HCT116 (cell line): ENCODE data around the gene PNPO. TPM values are rescaled to one million over a fixed set of nuclear protein-coding genes. Genes with fewer than 3 reads are reported as not detected.
"Not testable (repeated sequence)": the region's sequence is repeated elsewhere in the genome, so short reads cannot be mapped to it uniquely, and the experiment has no call there.

ENCODE experiments used
- ATAC-seq: fragments of 200-7000 bp; cut with Tn5 transposase; 2 replicates; pipeline ENCODE4 v1.9.1; 2020; ENCODE audit warnings: mild to moderate bottlenecking, moderate library complexity
- BruUV-seq: library from RNA; stranded (reverse); fragments of 400-500 nt; replicated peaks from 2 replicates; lab custom pipeline; 2021; lab: Mats Ljungman, UMichigan
- CTCF ChIA-PET: fragments of 300-600 bp; sonication (Branson Sonifier 250); formaldehyde crosslinking; loops from one replicate; lab custom pipeline; 2021; ENCODE audit warnings: antibody characterized with exemption; lab: Charles Lee
- POLR2A ChIA-PET: fragments of 300-600, 350-600 bp; sonication (Branson Sonifier 250); formaldehyde crosslinking; loops from one replicate; lab custom pipeline; 2021; ENCODE audit warnings: antibody characterized with exemption; lab: Charles Lee
- RAD21 ChIA-PET, 2 experiments: fragments of 300-600 bp; sonication (Branson Sonifier 250); formaldehyde crosslinking; loops; one replicate each; lab custom pipeline; 2023; ENCODE audit warnings: low total read pairs in 2 of 2; ENCODE audit not compliant: uncharacterized antibody in 2 of 2, unreplicated experiment in 2 of 2, low non-redundant PET in 1 of 2; lab: Charles Lee
- DNase-seq: peaks from one replicate; pipeline ENCODE4 v3.0.0-alpha.2; 2010; ENCODE audit warnings: low read depth, low spot score
- H2AFZ ChIP-seq: fragments of 200-600 bp; shearing (Covaris generic), sonication (generic); 2 replicates; pipeline ENCODE4 v1.6.1; 2017; ENCODE audit warnings: low read depth, mixed run types, mixed read lengths, antibody characterized with exemption, low read length; ENCODE audit not compliant: poor library complexity, severe bottlenecking
- H3K27ac ChIP-seq: 2 replicates; pipeline ENCODE4 v1.5.1; 2012; ENCODE audit warnings: low read depth, low read length
- H3K27me3 ChIP-seq: fragments of 200-600 bp; sonication (generic); 2 replicates; pipeline ENCODE4 v1.6.1; 2016; ENCODE audit warnings: mixed run types, low read length, mixed read lengths; ENCODE audit not compliant: insufficient read depth
- H3K36me3 ChIP-seq, 2 experiments: fragments of 200-500 bp in 1 of 2; fragments of 200-600 bp in 1 of 2; sonication (Bioruptor generic) in 1 of 2; sonication (generic) in 1 of 2; 2 replicates each; pipeline versions ENCODE4 v1.5.1 to v1.6.1; 2014 to 2016; ENCODE audit warnings: low read length in 2 of 2, inconsistent platforms in 1 of 2, mixed read lengths in 1 of 2, mixed run types in 1 of 2; ENCODE audit not compliant: insufficient read depth in 2 of 2, control insufficient read depth in 1 of 2
- H3K4me1 ChIP-seq, 2 experiments: fragments of 200-600 bp in 1 of 2; sonication (generic) in 1 of 2; 2 replicates each; pipeline versions ENCODE4 v1.5.1 to v1.6.1; 2012 to 2017; ENCODE audit warnings: low read length in 2 of 2, inconsistent platforms in 1 of 2, mild to moderate bottlenecking in 1 of 2, mixed read lengths in 1 of 2, mixed run types in 1 of 2, moderate library complexity in 1 of 2; ENCODE audit not compliant: insufficient read depth in 2 of 2, control insufficient read depth in 1 of 2
- H3K4me2 ChIP-seq: fragments of 200-600 bp; sonication (generic); 2 replicates; pipeline ENCODE4 v1.6.1; 2017; ENCODE audit warnings: mixed run types, low read length, mixed read lengths
- H3K4me3 ChIP-seq, 2 experiments: fragments of 200-600 bp in 1 of 2; sonication (generic) in 1 of 2; replicated peaks in 1 of 2; 2 replicates each; pipeline ENCODE4 v1.5.1; 2011 to 2016; ENCODE audit warnings: low read length in 2 of 2, control low read depth in 1 of 2, low read depth in 1 of 2, mild to moderate bottlenecking in 1 of 2, mixed read lengths in 1 of 2, mixed run types in 1 of 2
- H3K79me2 ChIP-seq: fragments of 200-600 bp; sonication (generic); 2 replicates; pipeline ENCODE4 v1.6.1; 2017; ENCODE audit warnings: mild to moderate bottlenecking, mixed run types, low read length, moderate library complexity, mixed read lengths; ENCODE audit not compliant: insufficient read depth
- H3K9ac ChIP-seq: fragments of 200-600 bp; sonication (generic); 2 replicates; pipeline ENCODE4 v1.6.1; 2016; ENCODE audit warnings: low read length, mixed read lengths
- H3K9me2 ChIP-seq: fragments of 200-600 bp; sonication (generic), shearing (Covaris generic); 2 replicates; pipeline ENCODE4 v1.6.1; 2017; ENCODE audit warnings: mixed run types, mild to moderate bottlenecking, moderate library complexity; ENCODE audit not compliant: insufficient read depth
- H3K9me3 ChIP-seq, 2 experiments: fragments of 200-500 bp in 1 of 2; fragments of 200-600 bp in 1 of 2; sonication (Bioruptor generic) in 1 of 2; sonication (generic) in 1 of 2; 2 replicates each; pipeline ENCODE4 v1.6.1; 2014 to 2017; ENCODE audit warnings: low read length in 2 of 2, mixed read lengths in 2 of 2, inconsistent platforms in 1 of 2, low read depth in 1 of 2, mild to moderate bottlenecking in 1 of 2, mixed run types in 1 of 2, moderate library complexity in 1 of 2; ENCODE audit not compliant: control insufficient read depth in 1 of 2, insufficient read depth in 1 of 2
- H4K20me1 ChIP-seq: fragments of 200-600 bp; sonication (generic), shearing (Covaris generic); 2 replicates; pipeline ENCODE4 v1.6.1; 2017; ENCODE audit warnings: mixed run types, mild to moderate bottlenecking, moderate library complexity; ENCODE audit not compliant: insufficient read depth
- CBX3 ChIP-seq: IDR thresholded peaks from 2 replicates; pipeline ENCODE4 v1.6.1; 2012; ENCODE audit warnings: low read depth
- CTCF ChIP-seq, 3 experiments: fragments of 200-600 bp in 1 of 3; sonication (generic) in 1 of 3; IDR thresholded peaks in 2 of 3; conservative IDR thresholded peaks in 1 of 3; 2 replicates each; pipeline ENCODE4 v1.5.1; 2012 to 2017; ENCODE audit warnings: low read depth in 2 of 3, low read length in 2 of 3, antibody characterized with exemption in 1 of 3, borderline replicate concordance in 1 of 3, control low read depth in 1 of 3, mild to moderate bottlenecking in 1 of 3, mixed read lengths in 1 of 3, mixed run types in 1 of 3, moderate library complexity in 1 of 3; ENCODE audit not compliant: insufficient read depth in 1 of 3
- RAD21 ChIP-seq: IDR thresholded peaks from 2 replicates; pipeline ENCODE4 v1.6.1; 2012; ENCODE audit warnings: low read depth, mild to moderate bottlenecking
- REST ChIP-seq: IDR thresholded peaks from 2 replicates; pipeline ENCODE4 v1.6.1; 2012; ENCODE audit warnings: low read depth
- SIN3A ChIP-seq: IDR thresholded peaks from 2 replicates; pipeline ENCODE4 v1.6.1; 2012; ENCODE audit warnings: low read depth
- ZNF274 ChIP-seq: fragments of 200-500 bp; sonication (Bioruptor generic); IDR thresholded peaks from 2 replicates; pipeline ENCODE4 v1.6.1; 2014; ENCODE audit warnings: mild to moderate bottlenecking, low read depth, low read length, inconsistent platforms
- intact Hi-C: fragments of 100-400 bp; cut with micrococcal nuclease; formaldehyde crosslinking; loops from 2 replicates; pipeline ENCODE4 v1.10.0; 2022
- total RNA-seq: library from RNA; stranded (reverse); gene quantifications from one replicate; pipeline ENCODE4 v1.2.1, GENCODE V29; 2021; ENCODE audit not compliant: unreplicated experiment

Gene PNPO
- total RNA-seq, 1 experiment from 2014 or later, result 74.9 TPM

GRCh38 chr17:47987240-47987835 lies 46.0 kb downstream of the PNPO start:
- CTCF ChIA-PET, result interaction anchor here (1.7 kb wide), 1 partner anchor 40 kb away, joined by 3 read pairs; no protein-coding TSS in a partner anchor
- intact Hi-C loops, result no loop called here
- TF ChIP-seq CBX3 (no peak), RAD21 (no peak), SIN3A (no peak), ZNF274 (no peak), REST (no peak), CTCF (IDR thresholded peaks at IDR 0.05 in 2 of 3, conservative IDR thresholded peaks at IDR 0.05 in 1 of 3; ENCODE audit: borderline replicate concordance in 1 of 3, insufficient read depth in 1 of 3, low read depth in 2 of 3, low read length in 2 of 3) (no peak)
- POLR2A ChIA-PET, result no interaction called here
- H3K9me3 ChIP-seq, result no peaks in the 10 kb centered on the region
- H3K27ac ChIP-seq, result no peak overlapping the region
- H3K4me2 ChIP-seq, result no peak overlapping the region
- H2AFZ ChIP-seq, result no peak overlapping the region
- no peaks in the 10 kb centered on the region for H4K20me1 ChIP-seq
- H3K9me2 ChIP-seq, result no peaks in the 10 kb centered on the region
- no peak for ATAC-seq
- H3K9ac ChIP-seq, result no peak overlapping the region
- H3K27me3 ChIP-seq, result no peaks in the 10 kb centered on the region
- H3K79me2 ChIP-seq, result no peaks in the 10 kb centered on the region
- no peaks in the 10 kb centered on the region for H3K4me1 ChIP-seq
- no peak for DNase-seq
- H3K36me3 ChIP-seq, result peaks cover 6 to 7% of the 10 kb centered on the region in 2 experiments; a peak in 3 of 4 replicates
- RAD21 ChIA-PET, result no interaction called here
- H3K4me3 ChIP-seq, result no peak overlapping the region
- no TSS peak for BruUV-seq

GRCh38 chr17:47988445-47988844 lies 47.1 kb downstream of the PNPO start:
- H3K79me2 ChIP-seq, H3K27ac ChIP-seq, H3K9ac ChIP-seq, POLR2A ChIA-PET, H3K4me1 ChIP-seq, BruUV-seq, RAD21 ChIA-PET, H3K4me2 ChIP-seq, H3K9me3 ChIP-seq, CTCF ChIA-PET, H4K20me1 ChIP-seq, H3K36me3 ChIP-seq, ATAC-seq, H2AFZ ChIP-seq, H3K4me3 ChIP-seq, H3K9me2 ChIP-seq, intact Hi-C loops, DNase-seq, H3K27me3 ChIP-seq: not testable (repeated sequence)
